Breast epithelium (tissue), 3 donors: ENCODE results near the gene ACSL5.

ENCODE experiments used
- CTCF ChIP-seq, 3 donors: fragments of 450-650 bp; IDR thresholded peaks; one replicate each; pipeline ENCODE4 v1.5.1; 2016 to 2017; ENCODE audit warnings: antibody characterized with exemption in 3 of 3, mild to moderate bottlenecking in 3 of 3, moderate library complexity in 3 of 3
- POLR2A ChIP-seq: fragments of 450-650 bp; IDR thresholded peaks from one replicate; pipeline ENCODE4 v1.6.1; 2016; ENCODE audit warnings: antibody characterized with exemption, mild to moderate bottlenecking, moderate library complexity
- POLR2AphosphoS5 ChIP-seq, 3 donors: sonication (generic); formaldehyde crosslinking; IDR thresholded peaks; one replicate each; pipeline ENCODE4 v1.6.1; 2017; ENCODE audit warnings: antibody characterized with exemption in 3 of 3

GRCh38 chr10:112344261-112344660 lies 29.7 kb upstream of the ACSL5 start:
- TF ChIP-seq CTCF (IDR thresholded peaks at IDR 0.05), result no peak
- TF ChIP-seq POLR2A, result no peak
- TF ChIP-seq POLR2AphosphoS5 (IDR thresholded peaks at IDR 0.05), result no peak
